Heart right ventricle (tissue), 16 donors: Measurements from ENCODE around the gene HNRNPLL. TPM values are rescaled to one million over a fixed set of nuclear protein-coding genes. Genes with fewer than 3 reads are reported as not detected.
A peak's percentile ranks its signal among the peaks of the same experiment; 100 is the strongest.

Source experiments
- ATAC-seq, 8 donors: fragments of 200-7000 bp; cut with Tn5 transposase; one replicate each; pipeline ENCODE4 v1.9.1; 2020; ENCODE audit warnings: mild to moderate bottlenecking in 8 of 8, moderate library complexity in 8 of 8, moderate number of reproducible peaks in 1 of 8
- DNase-seq, 2 donors: peaks; one replicate each; pipeline ENCODE4 v3.0.0-alpha.2; 2020
- H3K27ac ChIP-seq, 10 donors: fragments of 200-600 bp; sonication (generic) in 2 of 10; one replicate each; pipeline versions ENCODE4 v1.5.0 to v1.8.0; 2020 to 2022; ENCODE audit warnings: mild to moderate bottlenecking in 3 of 10
- H3K27me3 ChIP-seq, 7 donors: fragments of 200-600 bp; one replicate each; pipeline ENCODE4 v1.8.0; 2021 to 2022; ENCODE audit warnings: mild to moderate bottlenecking in 2 of 7
- H3K36me3 ChIP-seq, 9 donors: fragments of 200-600 bp; sonication (generic) in 1 of 9; one replicate each; pipeline versions ENCODE4 v1.5.0 to v1.8.0; 2020 to 2022; ENCODE audit warnings: mild to moderate bottlenecking in 2 of 9
- H3K4me1 ChIP-seq, 9 donors: fragments of 200-600 bp; sonication (generic) in 1 of 9; one replicate each; pipeline versions ENCODE4 v1.5.0 to v1.8.0; 2020 to 2022; ENCODE audit warnings: mild to moderate bottlenecking in 4 of 9
- H3K4me3 ChIP-seq, 10 donors: fragments of 200-600 bp; sonication (generic) in 2 of 10; one replicate each; pipeline versions ENCODE4 v1.5.0 to v1.8.0; 2020 to 2022; ENCODE audit warnings: mild to moderate bottlenecking in 7 of 10, moderate library complexity in 2 of 10
- H3K9me3 ChIP-seq, 11 donors: fragments of 200-600 bp in 10 of 11; sonication (generic) in 2 of 11; one replicate each; pipeline versions ENCODE4 v1.5.0 to v1.8.0; 2013 to 2022; ENCODE audit warnings: mild to moderate bottlenecking in 2 of 11, control low read depth in 1 of 11, moderate library complexity in 1 of 11
- WGBS, 2 donors: extraction: QIAGEN DNeasy Blood & Tissue Kit; methylation state at CpG; one replicate each; pipeline ENCODE4 v1.1.7; 2013; ENCODE audit warnings: inconsistent platforms in 1 of 2; 5-methylcytosine and 5-hydroxymethylcytosine counted together
- intact Hi-C, 10 donors: fragments of 100-400 bp; cut with DNase I; formaldehyde crosslinking; loops; one replicate each; pipeline versions ENCODE4 v1.11.1 to v1.14.2; 2022
- long read RNA-seq, 3 donors: library from polyadenylated mRNA; unstranded; transcript quantifications; one replicate each; pipeline ENCODE4 v2.0.0, GENCODE V29; 2020 to 2021
- polyA plus RNA-seq, 2 donors: library from polyadenylated mRNA; stranded (reverse); fragments of 200-250 nt; gene quantifications; one replicate each; pipeline ENCODE4 v1.2.3, GENCODE V29; 2013
- total RNA-seq, 10 donors: library from RNA; stranded (reverse); fragmentation: NEBNext Ultra II Directional in 3 of 10; extraction: Animal tissue kit (Norgen Biotek cat#: 25700) in 3 of 10; gene quantifications; one replicate each; pipeline versions ENCODE4 v1.2.1 to v1.2.4, GENCODE V29; 2021 to 2023
- TF ChIP-seq, protein P1 (sequence below), 9 donors: fragments of 200-600 bp; sonication (generic) in 2 of 9; IDR thresholded peaks; one replicate each; pipeline versions ENCODE4 v1.5.0 to v1.8.0; 2021 to 2022; ENCODE audit warnings: antibody characterized with exemption in 9 of 9, mild to moderate bottlenecking in 5 of 9, moderate library complexity in 1 of 9
- donor health status: Arrhythmogenic right ventricular cardiomyopathy.
- donor health status: ischemic (EF 13 %, LVEDD 7.1; RV severe dilation, severe dysfunction).
- donor health status: healthy with polysubstance abuse.
- donor health status: DM: no; HTN: yes; CAD: no.
- donor health status: DM: no; HTN: no; CAD: no.
- donor health status: ischemic (EF 25% LVEDD 6.9; RV normal size, moderate dysfunction).
- donor health status: ischemic (EF 25% LVEDD 5.7; RV mildly dilated, moderate dysfunction).
- donor health status: healthy.
- donor health status: DM: yes; HTN: yes; CAD: no.
- donor health status: Ischemic cardiomyopathy.
- donor health status: ischemic (EF 35%, LVEDD 5.7; RV mildly dilated, moderate dysfunction).
- donor health status: nonischemic (EF 11% LVEDD 7.7; RV severe dilation, severe dysfunction).
- donor health status: DM: yes; HTN: yes; CAD: no.
- donor health status: PGD.
- donor health status: ischemic (EF 29% LVEDD 5.4; RV normal size, mild dysfunction).
- donor health status: nonischemic (EF 23%, LVEDD 6.1; RV moderate dilation, normal function).

Gene HNRNPLL
- total RNA-seq (10 to 100 TPM; 22.4 to 32.7 (median 25.9) TPM), polyA plus RNA-seq (10 to 100 TPM in 1 of 2 donors, 1 to 10 TPM in 1; 8.9 to 13.6 TPM)
- long read RNA-seq, donor 1, full-length matches to known transcripts, result 37 of 40 reads
- long read RNA-seq, donor 1, partial matches to known transcripts, result 1 of 40 reads
- long read RNA-seq, donor 1, other reads (novel, unspliced or antisense), result 2 of 40 reads
- long read RNA-seq, donor 2, full-length matches to known transcripts, result 48 of 55 reads
- long read RNA-seq, donor 2, partial matches to known transcripts, result 4 of 55 reads
- long read RNA-seq, donor 2, other reads (novel, unspliced or antisense), result 3 of 55 reads
- long read RNA-seq, donor 3, full-length matches to known transcripts, result 16 of 19 reads
- long read RNA-seq, donor 3, partial matches to known transcripts, result 2 of 19 reads
- long read RNA-seq, donor 3, other reads (novel, unspliced or antisense), result 1 of 19 reads

DNA sequence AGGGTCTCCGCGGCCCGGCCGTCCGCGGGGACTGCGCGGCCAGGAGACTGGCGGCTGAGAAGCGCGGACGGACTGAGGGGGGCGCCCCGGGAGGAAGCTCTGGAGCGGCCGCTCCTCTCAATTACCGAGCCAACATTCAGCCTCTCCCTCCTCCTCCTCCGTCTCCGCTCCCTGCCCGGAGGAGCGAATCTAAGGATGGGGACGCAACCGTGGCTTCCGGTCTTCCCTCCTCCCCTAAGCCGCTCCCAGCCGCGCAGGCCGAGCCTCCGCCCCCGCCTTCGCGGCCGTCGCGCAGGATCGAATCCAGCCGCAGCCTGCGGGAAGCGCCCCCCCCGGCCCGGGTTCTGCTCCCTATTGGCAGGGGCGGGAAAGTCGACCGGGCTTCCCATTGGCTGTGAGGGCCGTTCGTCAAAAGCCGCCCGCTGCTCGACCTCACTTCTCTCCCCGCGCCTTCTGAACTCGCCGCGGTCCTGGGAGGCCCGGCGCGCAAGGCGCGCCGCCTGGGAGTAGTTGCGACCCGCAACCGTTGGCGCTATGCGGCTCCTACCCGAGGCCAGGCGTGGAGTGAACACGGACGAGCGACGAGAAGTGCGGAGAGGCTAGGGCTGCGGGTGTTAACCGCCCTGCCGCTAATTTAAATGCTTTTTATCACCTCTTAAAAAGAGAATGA is at the start of gene HNRNPLL:
Gene HNRNPLL, minus strand, starts transcription at position 197 of the 670 bp plus-strand sequence. CDS start 302 bp downstream, outside the sequence.
- TF ChIP-seq, protein P1, sequence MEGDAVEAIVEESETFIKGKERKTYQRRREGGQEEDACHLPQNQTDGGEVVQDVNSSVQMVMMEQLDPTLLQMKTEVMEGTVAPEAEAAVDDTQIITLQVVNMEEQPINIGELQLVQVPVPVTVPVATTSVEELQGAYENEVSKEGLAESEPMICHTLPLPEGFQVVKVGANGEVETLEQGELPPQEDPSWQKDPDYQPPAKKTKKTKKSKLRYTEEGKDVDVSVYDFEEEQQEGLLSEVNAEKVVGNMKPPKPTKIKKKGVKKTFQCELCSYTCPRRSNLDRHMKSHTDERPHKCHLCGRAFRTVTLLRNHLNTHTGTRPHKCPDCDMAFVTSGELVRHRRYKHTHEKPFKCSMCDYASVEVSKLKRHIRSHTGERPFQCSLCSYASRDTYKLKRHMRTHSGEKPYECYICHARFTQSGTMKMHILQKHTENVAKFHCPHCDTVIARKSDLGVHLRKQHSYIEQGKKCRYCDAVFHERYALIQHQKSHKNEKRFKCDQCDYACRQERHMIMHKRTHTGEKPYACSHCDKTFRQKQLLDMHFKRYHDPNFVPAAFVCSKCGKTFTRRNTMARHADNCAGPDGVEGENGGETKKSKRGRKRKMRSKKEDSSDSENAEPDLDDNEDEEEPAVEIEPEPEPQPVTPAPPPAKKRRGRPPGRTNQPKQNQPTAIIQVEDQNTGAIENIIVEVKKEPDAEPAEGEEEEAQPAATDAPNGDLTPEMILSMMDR (IDR thresholded peaks at IDR 0.05), result peak in 2 of 9 donors; percentile 10 to 20
- 0 to 1% methylated on average over 74 of the region's 75 CpGs for WGBS, 2 donors
- intact Hi-C loops, result loop anchor here in 8 of 10 donors (1.0 to 10.0 kb wide), 7 partner anchors 62 to 148 kb away; partner anchors contain the start of genes GALM (in 8 of the 8) and SRSF7 (in 1 of the 8)
- no peaks in the 10 kb centered on the region for H3K27me3 ChIP-seq
- peaks cover 5 to 53% (median 42%) of the 10 kb centered on the region in 9 donors for H3K4me1 ChIP-seq
- H3K4me3 ChIP-seq, result peak within 1 kb of the TSS; percentile 65 to 97 (median 91)
- no peaks in the 10 kb centered on the region for H3K9me3 ChIP-seq
- ATAC-seq (peak; percentile 94 to 98 (median 97)), DNase-seq (peak; percentile 99)
- no peaks in the 10 kb centered on the region for H3K36me3 ChIP-seq
- H3K27ac ChIP-seq, result peak within 1 kb of the TSS; percentile 92 to 98 (median 97)

DNA sequence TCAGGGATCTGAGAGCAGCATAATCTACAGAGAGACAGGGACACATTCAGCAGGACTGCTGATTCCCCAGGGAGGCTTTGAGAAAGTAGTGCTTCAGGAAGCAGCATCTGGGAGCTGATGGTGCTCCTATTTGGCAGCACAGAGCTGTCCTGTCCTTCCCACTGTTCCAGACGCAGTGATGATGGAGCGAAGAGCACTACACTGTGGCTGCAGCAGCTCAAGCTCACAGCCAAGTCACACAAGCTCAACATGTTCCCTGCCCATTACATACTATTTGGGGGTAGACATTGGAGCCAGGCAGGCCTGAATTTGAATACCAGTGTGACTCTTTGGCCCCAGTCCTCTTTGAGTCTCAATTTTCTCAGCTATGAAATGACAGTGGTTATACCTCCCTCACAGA is 48.0 kb upstream of the HNRNPLL start:
- TF ChIP-seq, protein P1 (IDR thresholded peaks at IDR 0.05), result no peak
- peak in 2 of 8 donors; percentile 38 to 83 for ATAC-seq

DNA sequence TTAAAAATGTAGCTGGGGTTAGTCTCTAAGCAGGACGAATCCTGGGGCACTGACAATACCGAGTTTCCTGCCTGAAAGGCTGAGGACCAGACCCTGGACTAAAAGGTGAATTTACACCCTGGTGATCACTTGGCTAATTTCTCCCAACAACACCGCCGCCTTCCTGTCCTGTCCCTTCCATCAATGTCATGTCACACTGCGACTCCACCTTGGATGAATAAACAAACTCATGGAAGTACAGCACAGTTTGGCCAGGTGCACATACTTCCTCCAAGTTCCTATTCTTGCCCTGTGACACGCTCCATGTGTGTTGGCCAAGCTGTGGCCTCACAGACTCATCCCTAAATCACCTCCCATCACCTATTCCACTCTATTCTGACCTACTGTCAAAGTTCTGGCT is 47.3 kb upstream of the HNRNPLL start:
- ATAC-seq, result no peak
- Histone ChIP-seq H3K4me3 (no peak overlapping the region), H3K36me3 (no peaks in the 10 kb centered on the region), H3K4me1 (peaks cover 0 to 50% (median 0%) of the 10 kb centered on the region in 9 donors), H3K27me3 (no peaks in the 10 kb centered on the region), H3K9me3 (no peaks in the 10 kb centered on the region), H3K27ac (no peak overlapping the region)
- TF ChIP-seq, protein P1 (IDR thresholded peaks at IDR 0.05), result no peak
- intact Hi-C loops, result no loop called here
- 86 to 90% methylated on average over 6 of the region's 6 CpGs for WGBS, 2 donors
- no peak for DNase-seq

More for the DNA sequence above, 48.0 kb upstream of the HNRNPLL start:
- DNase-seq, result no peak
- Histone ChIP-seq H3K36me3 (no peaks in the 10 kb centered on the region), H3K27me3 (no peaks in the 10 kb centered on the region), H3K4me1 (peaks cover 0 to 55% (median 0%) of the 10 kb centered on the region in 9 donors), H3K27ac (no peak overlapping the region), H3K9me3 (no peaks in the 10 kb centered on the region), H3K4me3 (no peak overlapping the region)
- 50 to 85% methylated on average over 2 of the region's 2 CpGs for WGBS, 2 donors
- intact Hi-C loops, result no loop called here

DNA sequence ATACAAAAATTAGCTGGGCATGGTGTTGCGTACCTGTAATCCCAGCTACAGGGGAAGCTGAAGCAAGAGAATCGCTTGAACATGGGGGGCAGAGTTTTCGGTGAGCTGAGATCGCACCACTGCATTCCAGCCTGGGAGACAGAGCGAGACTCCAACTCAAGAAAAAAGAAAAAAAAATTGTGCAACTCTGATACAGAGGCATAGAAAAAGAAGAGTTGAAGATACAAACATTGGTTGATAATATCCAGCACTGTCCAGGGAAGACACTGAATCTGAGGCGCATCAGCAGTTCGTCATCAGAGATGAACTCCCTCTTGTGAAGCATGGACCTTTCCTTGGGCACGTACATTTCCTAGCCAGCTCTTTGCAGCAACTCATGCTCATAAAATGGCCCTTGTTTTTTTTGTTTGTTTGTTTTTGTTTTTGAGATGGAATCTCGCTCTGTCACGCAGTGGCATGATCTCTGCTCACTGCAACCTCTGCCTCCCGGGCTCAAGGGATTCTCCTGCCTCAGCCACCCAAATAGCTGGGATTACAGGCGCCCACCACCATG is 46.5 kb upstream of the HNRNPLL start:
- Histone ChIP-seq H3K4me3 (no peak overlapping the region), H3K27ac (no peak overlapping the region), H3K27me3 (no peaks in the 10 kb centered on the region), H3K4me1 (peaks cover 0 to 46% (median 0%) of the 10 kb centered on the region in 9 donors), H3K9me3 (no peaks in the 10 kb centered on the region), H3K36me3 (no peaks in the 10 kb centered on the region)
- TF ChIP-seq, protein P1 (IDR thresholded peaks at IDR 0.05), result no peak
- intact Hi-C loops, result no loop called here
- DNase-seq, result no peak
- ATAC-seq, result no peak
- WGBS, 2 donors, result 94% methylated on average over 12 of the region's 12 CpGs
